K562 (cell line): ENCODE measurements around the gene DYNLL1. TPM values are rescaled to one million over a fixed set of nuclear protein-coding genes. Genes with fewer than 3 reads are reported as not detected.

Experiments used
- EHMT2 ChIP-seq: fragments of 450-650 bp; IDR thresholded peaks from 2 replicates; pipeline ENCODE4 v1.6.1; 2018; ENCODE audit warnings: antibody characterized with exemption
- ELF1 ChIP-seq: fragments of 200-800 bp; sonication (Bioruptor generic); IDR thresholded peaks from 2 replicates; pipeline ENCODE4 v1.6.1; 2016; ENCODE audit warnings: missing genetic modification characterization, missing compliant biosample characterization
- HEY1 ChIP-seq: fragments of 250-450 bp; sonication (Bioruptor Pico); IDR thresholded peaks from 2 replicates; pipeline ENCODE4 v1.5.0; 2020; ENCODE audit warnings: mild to moderate bottlenecking, moderate library complexity, borderline replicate concordance
- SMAD2 ChIP-seq: fragments of 150-350 bp; IDR thresholded peaks from 2 replicates; pipeline ENCODE4 v1.6.1; 2014; ENCODE audit warnings: low read depth, mild to moderate bottlenecking, low read length
- SP2 ChIP-seq: IDR thresholded peaks from 2 replicates; pipeline ENCODE4 v1.6.1; 2011; ENCODE audit warnings: mild to moderate bottlenecking, low read depth, low read length, moderate library complexity; ENCODE audit not compliant: poor library complexity, severe bottlenecking; ENCODE audit errors: extremely low read depth
- TCF7 ChIP-seq: sonication (generic); IDR thresholded peaks from 2 replicates; pipeline ENCODE4 v1.6.1; 2016; ENCODE audit warnings: antibody characterized with exemption, borderline replicate concordance
- ZFPM2 ChIP-seq: fragments of 250-450 bp; sonication (Bioruptor Pico); IDR thresholded peaks from 2 replicates; pipeline ENCODE4 v1.5.1; 2022; ENCODE audit warnings: mild to moderate bottlenecking
- ZNF436 ChIP-seq: fragments of 250-450, 450-650 bp; sonication (Bioruptor Pico); formaldehyde crosslinking; IDR thresholded peaks from 2 replicates; pipeline ENCODE4 v1.7.0; 2020; ENCODE audit warnings: mild to moderate bottlenecking
- polyA plus RNA-seq, 8 experiments: library from polyadenylated mRNA; depleted of rRNA in 4 of 8; stranded (reverse) in 5 of 8; unstranded in 3 of 8; fragments of >200 nt; fragmentation: Nextera tagmentation in 2 of 8; fragmentation: Illumina TruSeq in 1 of 8; extraction: Ambion mirVana in 2 of 8; extraction: Trizol in 1 of 8; gene quantifications; 2 replicates each; pipeline versions ENCODE4 v1.2.1 to v1.2.3, GENCODE V29; 2011 to 2014; ENCODE audit warnings: inconsistent platforms in 1 of 8, missing spikeins in 1 of 8
- total RNA-seq, 7 experiments: library from RNA; depleted of rRNA in 6 of 7; stranded (reverse); fragments of >200 nt in 6 of 7; fragmentation: Illumina TruSeq in 2 of 7; extraction: Trizol in 2 of 7; gene quantifications; 2 replicates each; pipeline versions ENCODE4 v1.2.1 to v1.2.3, GENCODE V29; 2011 to 2021; ENCODE audit warnings: low replicate concordance in 1 of 7
- TF ChIP-seq, protein P1 (sequence below): fragments of 450-650 bp; formaldehyde crosslinking; IDR thresholded peaks from 2 replicates; pipeline ENCODE4 v1.4.0; 2022; ENCODE audit warnings: mild to moderate bottlenecking, moderate library complexity
- TF ChIP-seq, protein P2 (sequence below): conservative IDR thresholded peaks from 2 replicates; pipeline ENCODE4 v1.6.1; 2011; ENCODE audit warnings: low read depth, mild to moderate bottlenecking, low read length; ENCODE audit not compliant: control insufficient read depth
- TF ChIP-seq, protein P3 (sequence below): fragments of 250-450 bp; sonication (Bioruptor Pico); IDR thresholded peaks from 2 replicates; pipeline ENCODE4 v1.8.0; 2022; ENCODE audit warnings: moderate library complexity, mild to moderate bottlenecking, inconsistent platforms
- TF ChIP-seq, protein P4 (sequence below), 3 experiments: fragments of 200-800 bp in 1 of 3; sonication (Bioruptor generic) in 1 of 3; sonication (generic) in 1 of 3; formaldehyde crosslinking in 1 of 3; IDR thresholded peaks; 2 replicates each; pipeline versions ENCODE4 v1.6.1 to v1.8.0; 2016 to 2022; ENCODE audit warnings: mild to moderate bottlenecking in 2 of 3, missing compliant biosample characterization in 2 of 3, missing genetic modification characterization in 2 of 3, missing genetic modification reagents in 1 of 3

DYNLL1 gene
- total and polyA plus RNA-seq, 9 of the 15 experiments (the other 6 are each of a cell fraction or from before 2014, with no cell fraction given), result 303 to 1,112 (median 468) TPM

DNA sequence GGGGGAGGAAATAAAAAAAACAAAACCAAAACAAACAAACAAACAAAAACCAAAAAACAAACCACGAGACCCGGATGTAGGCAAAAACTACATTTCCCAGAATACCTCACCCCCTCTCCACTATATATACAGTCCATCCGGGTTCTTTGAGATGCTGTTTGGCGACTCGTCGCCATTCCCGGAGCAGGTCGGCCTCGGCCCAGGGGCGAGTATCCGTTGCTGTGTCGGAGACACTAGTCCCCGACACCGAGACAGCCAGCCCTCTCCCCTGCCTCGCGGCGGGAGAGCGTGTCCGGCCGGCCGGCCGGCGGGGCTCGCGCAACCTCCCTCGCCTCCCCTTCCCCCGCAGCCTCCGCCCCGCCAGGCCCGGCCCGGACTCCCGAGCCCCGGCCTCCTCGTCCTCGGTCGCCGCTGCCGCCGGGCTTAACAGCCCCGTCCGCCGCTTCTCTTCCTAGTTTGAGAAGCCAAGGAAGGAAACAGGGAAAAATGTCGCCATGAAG is 38.3 kb downstream of the DYNLL1 start, which contains the start of gene RNF10 (continued):
- TF ChIP-seq SMAD2 (no peak), ZFPM2 (CRISPR knock-in tag) (no peak), ELF1 (tag) (peak; percentile 90), HEY1 (no peak), EHMT2 (no peak), SP2 (no peak), TCF7 (no peak), ZNF436 (CRISPR knock-in tag) (no peak)
- TF ChIP-seq, protein P1, sequence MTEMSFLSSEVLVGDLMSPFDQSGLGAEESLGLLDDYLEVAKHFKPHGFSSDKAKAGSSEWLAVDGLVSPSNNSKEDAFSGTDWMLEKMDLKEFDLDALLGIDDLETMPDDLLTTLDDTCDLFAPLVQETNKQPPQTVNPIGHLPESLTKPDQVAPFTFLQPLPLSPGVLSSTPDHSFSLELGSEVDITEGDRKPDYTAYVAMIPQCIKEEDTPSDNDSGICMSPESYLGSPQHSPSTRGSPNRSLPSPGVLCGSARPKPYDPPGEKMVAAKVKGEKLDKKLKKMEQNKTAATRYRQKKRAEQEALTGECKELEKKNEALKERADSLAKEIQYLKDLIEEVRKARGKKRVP (CRISPR knock-in tag), result no peak
- TF ChIP-seq, protein P2, sequence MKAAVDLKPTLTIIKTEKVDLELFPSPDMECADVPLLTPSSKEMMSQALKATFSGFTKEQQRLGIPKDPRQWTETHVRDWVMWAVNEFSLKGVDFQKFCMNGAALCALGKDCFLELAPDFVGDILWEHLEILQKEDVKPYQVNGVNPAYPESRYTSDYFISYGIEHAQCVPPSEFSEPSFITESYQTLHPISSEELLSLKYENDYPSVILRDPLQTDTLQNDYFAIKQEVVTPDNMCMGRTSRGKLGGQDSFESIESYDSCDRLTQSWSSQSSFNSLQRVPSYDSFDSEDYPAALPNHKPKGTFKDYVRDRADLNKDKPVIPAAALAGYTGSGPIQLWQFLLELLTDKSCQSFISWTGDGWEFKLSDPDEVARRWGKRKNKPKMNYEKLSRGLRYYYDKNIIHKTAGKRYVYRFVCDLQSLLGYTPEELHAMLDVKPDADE, result peak; percentile 88
- TF ChIP-seq, protein P3, sequence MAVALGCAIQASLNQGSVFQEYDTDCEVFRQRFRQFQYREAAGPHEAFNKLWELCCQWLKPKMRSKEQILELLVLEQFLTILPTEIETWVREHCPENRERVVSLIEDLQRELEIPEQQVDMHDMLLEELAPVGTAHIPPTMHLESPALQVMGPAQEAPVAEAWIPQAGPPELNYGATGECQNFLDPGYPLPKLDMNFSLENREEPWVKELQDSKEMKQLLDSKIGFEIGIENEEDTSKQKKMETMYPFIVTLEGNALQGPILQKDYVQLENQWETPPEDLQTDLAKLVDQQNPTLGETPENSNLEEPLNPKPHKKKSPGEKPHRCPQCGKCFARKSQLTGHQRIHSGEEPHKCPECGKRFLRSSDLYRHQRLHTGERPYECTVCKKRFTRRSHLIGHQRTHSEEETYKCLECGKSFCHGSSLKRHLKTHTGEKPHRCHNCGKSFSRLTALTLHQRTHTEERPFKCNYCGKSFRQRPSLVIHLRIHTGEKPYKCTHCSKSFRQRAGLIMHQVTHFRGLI (CRISPR knock-in tag), result no peak
- TF ChIP-seq, protein P4, sequence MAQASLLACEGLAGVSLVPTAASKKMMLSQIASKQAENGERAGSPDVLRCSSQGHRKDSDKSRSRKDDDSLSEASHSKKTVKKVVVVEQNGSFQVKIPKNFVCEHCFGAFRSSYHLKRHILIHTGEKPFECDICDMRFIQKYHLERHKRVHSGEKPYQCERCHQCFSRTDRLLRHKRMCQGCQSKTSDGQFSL (CRISPR knock-in tag; IDR thresholded peaks at IDR 0.05), result no peak
- TF ChIP-seq, protein P4 (tag; IDR thresholded peaks at IDR 0.05), result no peak
